ENCODE data around the gene BLOC1S4. TPM values are rescaled to one million over a fixed set of nuclear protein-coding genes. Genes with fewer than 3 reads are reported as not detected.

The BLOC1S4 gene
- total RNA-seq, 6 donors from 2014 or later, result 11.5 to 26.8 (median 15.3) TPM

DNA sequence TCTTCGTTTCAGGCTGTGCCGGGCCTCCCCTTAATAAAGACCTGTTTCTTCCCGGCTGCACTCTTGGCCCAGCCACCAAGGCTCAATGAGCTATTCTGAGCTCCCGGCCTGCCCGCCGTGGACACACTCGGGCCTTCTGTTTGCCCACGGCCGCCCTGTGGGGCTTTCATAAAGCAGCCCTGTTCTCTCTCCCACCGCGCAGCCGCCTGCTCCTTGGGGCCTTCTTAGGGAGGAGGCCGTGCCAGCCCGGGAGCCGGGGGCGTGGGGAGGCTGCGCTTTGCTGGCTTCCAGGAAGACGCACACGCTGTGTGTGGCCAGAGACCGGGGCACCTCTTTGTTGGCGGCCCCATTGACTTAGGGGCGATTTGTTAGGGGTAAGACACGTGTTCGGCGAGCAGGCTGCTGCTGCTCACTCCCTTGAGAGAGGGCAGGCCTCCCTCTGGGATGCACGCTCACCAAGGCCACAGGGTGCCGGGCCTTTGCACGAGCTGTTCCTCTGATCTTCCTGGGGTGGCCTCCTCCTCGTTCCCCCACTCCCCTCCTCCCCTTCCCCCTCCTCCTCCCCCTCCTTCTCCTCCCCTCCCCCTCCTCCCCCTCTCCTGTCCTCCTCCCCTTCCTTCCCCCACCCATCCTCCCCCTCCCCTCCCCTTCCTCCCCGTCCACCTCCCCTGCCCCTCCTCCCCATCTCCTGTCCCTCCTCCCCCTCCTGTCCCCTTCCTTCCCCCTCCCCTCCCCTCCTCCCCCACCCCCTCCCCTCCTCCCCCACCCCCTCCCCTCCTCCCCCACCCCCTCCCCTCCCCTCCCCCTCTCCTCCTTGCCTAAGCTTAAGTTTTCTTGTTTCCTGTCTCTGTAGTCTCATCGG lies 11.3 kb downstream of the BLOC1S4 start:
- WGBS, 2 donors, result 39 to 50% methylated on average over 5 to 29 of the region's 31 CpGs
- Histone ChIP-seq H3K36me3 (no peaks in the 10 kb centered on the region), H3K27me3 (no peaks in the 10 kb centered on the region), H3K4me3 (no peak overlapping the region), H3K9me3 (no peaks in the 10 kb centered on the region), H3K4me1 (peaks cover 0 to 3% (median under 1%) of the 10 kb centered on the region in 4 donors), H3K27ac (no peak overlapping the region)
- no peak for TF ChIP-seq POLR2A (IDR thresholded peaks at IDR 0.05)
- no peak for TF ChIP-seq POLR2AphosphoS5 (IDR thresholded peaks at IDR 0.05)
- TF ChIP-seq CTCF (IDR thresholded peaks at IDR 0.05), result no peak
- no peak for TF ChIP-seq EP300 (IDR thresholded peaks at IDR 0.05)
- DNase-seq (peak in 1 of 2 donors; percentile 83), ATAC-seq (ENCODE audit: low FRiP score in 2 of 2) (peak in 1 of 2 donors; percentile 34)

DNA sequence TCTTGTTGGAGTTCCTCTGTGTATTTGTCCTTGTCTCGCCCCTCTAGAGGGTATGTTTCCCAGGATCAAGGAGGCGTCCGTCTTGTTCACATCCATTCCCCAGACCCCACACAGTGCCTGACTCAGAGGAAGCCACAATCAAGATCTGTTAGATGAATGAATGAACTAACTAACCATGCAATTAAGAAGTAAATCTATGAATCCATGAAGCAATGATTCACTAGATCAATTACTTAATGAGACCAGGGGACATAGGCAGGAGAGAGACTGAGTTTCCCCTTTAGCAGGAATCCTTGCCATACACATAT lies 11.9 kb downstream of the BLOC1S4 start:
- ATAC-seq (ENCODE audit: low FRiP score in 2 of 2) (no peak), DNase-seq (no peak)
- TF ChIP-seq POLR2AphosphoS5 (IDR thresholded peaks at IDR 0.05) (no peak), EP300 (IDR thresholded peaks at IDR 0.05) (no peak), CTCF (IDR thresholded peaks at IDR 0.05) (no peak), POLR2A (IDR thresholded peaks at IDR 0.05) (no peak)
- Histone ChIP-seq H3K9me3 (no peaks in the 10 kb centered on the region), H3K36me3 (no peaks in the 10 kb centered on the region), H3K27me3 (no peaks in the 10 kb centered on the region), H3K4me1 (peaks cover 4 to 8% (median 5%) of the 10 kb centered on the region in 4 donors), H3K4me3 (no peak overlapping the region), H3K27ac (no peak overlapping the region)
- 43 to 71% methylated on average over 3 of the region's 3 CpGs for WGBS, 2 donors

- WGBS, 2 donors, result 86% methylated on average over 11 to 15 of the region's 15 CpGs
- Histone ChIP-seq H3K4me1 (peaks cover 4 to 11% (median 7%) of the 10 kb centered on the region in 4 donors), H3K27ac (no peak overlapping the region), H3K36me3 (no peaks in the 10 kb centered on the region), H3K4me3 (no peak overlapping the region), H3K27me3 (no peaks in the 10 kb centered on the region), H3K9me3 (no peaks in the 10 kb centered on the region)
- DNase-seq, result no peak
- TF ChIP-seq CTCF (IDR thresholded peaks at IDR 0.05) (no peak), POLR2AphosphoS5 (IDR thresholded peaks at IDR 0.05) (no peak), POLR2A (IDR thresholded peaks at IDR 0.05) (no peak), EP300 (IDR thresholded peaks at IDR 0.05) (no peak)
- no peak for ATAC-seq (ENCODE audit: low FRiP score in 2 of 2)
Observed at GRCh38 chr4:6728320-6729029, 12.5 kb downstream of the BLOC1S4 start.

DNA sequence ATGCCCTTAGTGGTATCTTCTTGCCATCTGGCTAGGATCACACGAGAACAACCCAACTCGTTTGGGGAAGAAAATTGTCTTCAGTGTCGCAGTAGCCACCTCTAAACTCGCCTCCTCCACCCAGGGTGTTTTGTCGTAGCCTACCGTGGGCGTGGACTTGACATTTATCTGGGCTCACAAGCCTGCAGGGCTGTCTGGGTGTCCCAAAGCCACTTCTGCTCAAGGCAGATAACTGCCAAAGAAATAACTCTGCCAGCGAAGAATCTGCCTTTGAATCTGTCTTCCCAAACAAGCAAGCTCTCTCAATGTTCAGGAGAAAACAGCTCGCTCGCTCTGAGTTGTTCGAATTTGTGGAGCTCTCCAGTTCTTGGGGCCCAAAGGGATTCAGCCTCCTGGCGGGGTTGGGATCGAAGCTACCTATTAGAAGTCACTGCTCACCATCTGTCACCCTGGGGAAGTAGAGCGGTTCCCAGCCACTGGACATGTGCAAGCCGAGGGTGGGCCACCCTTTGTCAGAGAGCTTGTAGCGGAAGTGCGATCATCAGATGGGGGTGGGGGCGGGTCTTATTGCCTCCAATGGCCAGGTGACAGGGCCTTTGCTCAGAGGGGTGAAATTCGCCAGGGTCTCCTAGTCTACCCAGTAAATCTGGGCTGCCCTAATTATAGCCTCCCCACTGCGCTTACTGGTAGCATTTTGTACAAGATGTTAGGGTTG lies 14.8 kb downstream of the BLOC1S4 start:
- Histone ChIP-seq H3K4me1 (peaks cover 4 to 11% (median 7%) of the 10 kb centered on the region in 4 donors), H3K4me3 (no peak overlapping the region), H3K36me3 (no peaks in the 10 kb centered on the region), H3K27ac (no peak overlapping the region), H3K9me3 (no peaks in the 10 kb centered on the region), H3K27me3 (no peaks in the 10 kb centered on the region)
- WGBS, 2 donors, result 79 to 82% methylated on average over 12 to 20 of the region's 20 CpGs
- ATAC-seq (ENCODE audit: low FRiP score in 2 of 2) (no peak), DNase-seq (no peak)
- TF ChIP-seq POLR2AphosphoS5 (IDR thresholded peaks at IDR 0.05) (no peak), CTCF (IDR thresholded peaks at IDR 0.05) (no peak)

Measured in upper lobe of left lung (tissue), 6 donors.